ENCODE results near the gene DKK3.

Gene DKK3

DNA sequence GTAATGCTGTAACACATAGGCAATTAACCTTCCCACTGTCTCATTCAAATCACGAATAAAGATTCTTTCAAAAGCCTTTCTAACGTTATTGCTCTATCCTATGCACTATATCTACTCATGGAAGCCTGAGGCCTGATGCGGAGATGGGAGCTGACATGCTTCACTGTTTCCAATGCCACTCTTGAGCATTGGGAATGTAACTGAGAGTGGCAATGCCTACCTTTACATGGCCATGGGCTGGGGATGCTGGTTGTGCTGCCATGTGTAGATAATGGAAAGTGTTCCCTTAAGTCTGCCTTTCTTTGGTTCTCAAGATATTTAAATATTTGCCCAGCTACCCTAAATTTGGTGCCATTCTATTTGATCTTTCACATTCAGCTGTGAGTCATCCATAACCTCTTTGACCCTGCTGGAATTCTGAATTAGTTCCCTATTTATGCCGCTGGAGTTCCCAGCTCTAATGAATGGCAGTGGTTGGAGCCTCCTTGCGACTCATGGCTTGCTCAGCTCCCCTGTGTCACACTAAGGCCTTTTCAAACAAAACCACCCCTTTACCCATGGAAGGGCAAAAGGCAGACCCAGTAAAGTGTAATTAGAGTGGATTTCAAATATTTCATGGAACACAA, 21.4 kb upstream of the DKK3 start:
- DNase-seq: no peak

DNA sequence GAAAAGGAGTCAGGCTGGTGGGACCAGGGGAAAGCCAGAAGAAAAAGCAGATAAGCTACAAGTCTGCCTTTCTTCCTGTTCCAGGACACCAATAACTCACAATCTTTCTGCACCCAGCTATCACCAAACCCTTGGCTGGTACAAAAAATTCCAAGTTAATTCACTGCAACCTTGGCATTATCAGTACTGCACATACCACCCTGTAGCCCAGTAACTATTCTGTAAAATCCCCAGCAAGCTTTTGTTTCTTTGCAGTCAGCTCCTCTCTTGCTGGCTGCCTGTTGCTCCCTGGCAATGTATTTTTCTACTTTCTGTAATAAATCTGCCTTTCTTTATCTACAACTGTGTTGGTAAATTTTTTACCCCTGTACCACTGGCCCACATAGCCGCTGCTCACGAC, 20.7 kb upstream of the DKK3 start:
- DNase-seq: no peak

DNA sequence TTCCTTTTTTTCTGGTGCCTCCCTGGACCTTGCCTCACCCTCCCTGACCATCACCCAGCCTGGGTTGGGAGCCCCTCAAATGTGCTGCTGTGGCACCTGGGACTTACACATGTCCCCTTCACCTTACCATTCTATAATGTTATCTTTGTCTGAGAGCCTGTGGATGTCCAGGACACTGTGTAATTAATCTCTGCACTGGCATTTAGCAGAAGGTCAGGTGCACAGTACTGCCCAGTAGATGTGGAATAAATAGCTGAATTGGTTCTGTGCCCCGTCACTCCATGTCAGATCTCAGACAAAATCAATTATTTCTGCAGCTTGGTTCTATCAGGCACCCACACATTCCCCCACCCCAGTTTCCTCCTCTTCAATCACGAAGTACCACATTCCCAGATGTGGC, 19.9 kb upstream of the DKK3 start:
- DNase-seq: no peak

DNA sequence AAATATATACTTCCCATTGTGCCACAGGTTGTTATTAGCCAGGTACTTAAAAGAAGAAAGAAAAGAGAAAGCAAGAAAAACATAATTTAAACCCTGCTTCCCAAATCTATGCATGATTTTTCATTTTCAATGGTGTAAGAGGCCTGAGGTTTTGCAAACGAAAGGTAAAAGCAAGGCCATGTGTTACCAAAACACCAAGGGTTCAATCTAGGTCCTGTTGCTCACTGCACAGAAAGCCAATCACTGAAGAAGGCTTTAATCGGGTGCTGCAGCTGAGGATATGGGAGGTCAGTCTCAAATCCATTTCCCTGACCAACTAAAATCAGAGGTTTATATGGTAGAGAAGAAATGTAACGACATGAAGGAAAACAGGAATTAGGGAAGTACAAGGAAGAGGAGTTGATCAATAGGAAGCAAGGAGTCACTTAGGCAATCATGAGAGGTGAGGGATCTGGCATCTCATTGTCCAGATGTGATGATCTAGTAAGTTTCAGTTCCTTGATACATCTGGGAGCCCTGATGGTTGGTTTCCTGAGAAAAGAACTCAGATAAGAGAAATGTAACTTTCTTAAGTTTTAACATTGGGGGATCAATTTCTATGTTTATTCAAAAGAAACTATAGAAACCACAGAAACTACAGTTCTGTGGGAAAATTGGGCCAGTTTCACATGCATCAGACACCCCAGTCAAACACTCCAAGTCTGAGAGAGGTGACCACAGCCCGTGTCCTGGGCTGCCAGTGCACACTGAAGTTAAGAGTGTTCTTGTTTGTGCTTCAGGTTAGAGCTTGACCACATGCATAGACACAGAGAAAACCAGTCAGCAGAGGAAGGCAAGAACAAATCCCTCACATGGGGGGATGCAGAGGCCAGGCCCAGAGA, 18.1 kb upstream of the DKK3 start:
- DNase-seq: no peak

DNA sequence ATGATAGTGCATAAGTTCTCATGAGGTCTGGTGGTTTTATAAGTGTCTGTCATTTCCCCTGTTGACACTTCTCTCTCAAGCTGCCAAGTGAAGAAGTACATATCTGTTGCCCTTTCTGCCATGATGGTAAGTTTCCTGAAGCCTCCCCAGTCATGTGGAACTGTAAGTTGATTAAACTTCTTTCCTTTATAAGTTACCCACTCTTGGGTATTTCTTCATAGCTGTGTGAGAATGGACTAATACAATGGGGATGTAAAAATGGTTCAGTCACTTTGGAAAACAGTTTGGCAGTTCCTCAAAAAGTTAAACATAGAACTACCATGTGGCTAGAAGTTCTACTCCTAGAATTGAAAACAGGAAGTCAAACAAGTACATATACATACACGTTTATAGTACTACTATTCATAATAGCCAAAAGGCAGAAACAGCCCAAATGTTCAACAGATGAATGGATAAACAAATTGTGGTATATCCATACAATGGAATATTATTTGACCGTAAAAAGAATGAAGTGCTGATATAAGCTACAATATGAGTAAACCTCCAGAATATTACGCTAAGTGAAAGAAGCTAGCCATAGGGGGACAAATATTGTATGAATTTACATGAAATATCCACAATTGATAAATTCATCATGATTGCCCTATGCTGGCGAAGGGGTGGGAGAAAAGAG, 16.0 kb upstream of the DKK3 start:
- no peak for DNase-seq

DNA sequence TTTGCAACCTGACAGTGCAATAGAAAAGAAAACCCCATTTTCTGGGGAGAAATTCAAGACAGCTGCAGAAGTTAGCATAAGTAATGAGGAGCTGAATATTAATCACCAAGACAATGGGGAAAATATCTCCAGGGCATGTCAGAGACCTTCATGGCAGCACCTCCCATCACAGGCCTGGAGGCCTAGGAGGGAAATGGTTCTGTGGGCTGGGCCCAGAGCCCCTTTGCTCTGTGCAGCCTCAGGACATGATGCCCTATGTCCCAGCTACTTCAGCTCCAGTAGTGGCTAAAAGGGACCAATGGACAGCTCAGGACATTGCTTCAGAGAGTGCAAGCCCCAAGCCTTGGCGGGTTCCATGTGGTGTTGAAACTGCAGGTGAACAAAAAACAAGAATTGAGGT, 14.6 kb upstream of the DKK3 start:
- DNase-seq: no peak

DNA sequence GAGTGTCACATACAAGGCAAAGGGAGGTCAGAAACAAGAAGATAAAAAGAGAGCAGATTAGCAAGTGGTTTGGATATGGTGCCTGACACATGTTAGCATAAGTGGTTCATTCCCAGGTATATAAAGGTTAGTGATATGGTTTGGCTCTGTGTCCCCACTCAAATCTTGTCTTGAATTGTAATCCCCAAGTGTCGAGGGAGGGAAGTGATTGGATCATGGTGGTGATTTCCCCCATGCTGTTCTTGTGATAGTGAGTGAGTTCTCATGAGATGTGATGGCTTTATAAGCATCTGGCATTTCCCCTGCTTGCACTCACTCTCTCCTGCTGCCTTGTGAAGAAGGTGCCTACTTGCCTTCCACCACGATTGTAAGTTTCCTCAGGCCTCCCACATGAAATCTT, 12.1 kb upstream of the DKK3 start:
- no peak for DNase-seq

DNA sequence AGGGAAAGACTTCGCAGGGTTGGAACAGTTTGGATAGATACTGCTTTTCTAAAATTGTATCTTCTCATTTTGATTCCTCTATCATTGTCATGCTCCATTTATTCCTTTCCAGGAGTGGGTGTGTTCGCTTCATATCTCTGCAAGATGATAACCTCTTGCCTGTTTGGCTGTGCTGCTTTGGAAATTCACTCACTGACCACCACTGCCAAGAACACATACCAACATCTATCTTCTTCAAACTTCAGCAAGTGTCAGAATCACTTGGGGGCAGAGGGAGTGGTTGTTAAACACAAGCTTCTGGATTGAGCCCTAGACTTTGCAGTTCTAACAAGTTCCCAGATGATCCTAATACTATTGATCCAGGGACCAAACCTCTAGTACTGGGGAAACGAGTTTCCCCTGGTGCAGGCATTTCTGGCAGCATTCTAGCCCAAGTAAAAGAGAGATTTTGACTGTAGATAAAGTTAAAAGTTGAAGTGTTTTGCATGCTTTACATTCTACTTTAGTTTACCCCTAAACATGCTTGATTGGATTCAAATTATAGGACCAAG, 11.5 kb upstream of the DKK3 start:
- DNase-seq: no peak

DNA sequence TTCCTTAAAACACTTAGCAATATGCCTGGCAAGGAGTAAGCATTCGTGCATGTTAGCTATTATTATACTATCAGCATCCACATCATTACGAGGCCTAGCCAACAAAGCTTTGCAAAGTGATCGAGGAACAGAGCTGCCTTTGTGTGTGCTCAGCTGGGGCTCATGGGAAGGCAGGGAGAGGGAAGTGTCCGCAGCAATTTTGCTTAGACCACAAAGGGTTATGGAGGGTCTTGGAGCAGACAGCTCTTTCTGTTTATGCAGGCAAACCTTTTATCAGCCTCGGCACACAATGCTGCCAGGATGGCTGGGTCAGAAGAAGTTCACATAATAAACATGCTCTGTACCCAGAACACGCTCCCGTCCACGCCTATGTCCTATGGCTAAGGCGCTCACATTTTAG, 10.9 kb upstream of the DKK3 start:
- DNase-seq: no peak

DNA sequence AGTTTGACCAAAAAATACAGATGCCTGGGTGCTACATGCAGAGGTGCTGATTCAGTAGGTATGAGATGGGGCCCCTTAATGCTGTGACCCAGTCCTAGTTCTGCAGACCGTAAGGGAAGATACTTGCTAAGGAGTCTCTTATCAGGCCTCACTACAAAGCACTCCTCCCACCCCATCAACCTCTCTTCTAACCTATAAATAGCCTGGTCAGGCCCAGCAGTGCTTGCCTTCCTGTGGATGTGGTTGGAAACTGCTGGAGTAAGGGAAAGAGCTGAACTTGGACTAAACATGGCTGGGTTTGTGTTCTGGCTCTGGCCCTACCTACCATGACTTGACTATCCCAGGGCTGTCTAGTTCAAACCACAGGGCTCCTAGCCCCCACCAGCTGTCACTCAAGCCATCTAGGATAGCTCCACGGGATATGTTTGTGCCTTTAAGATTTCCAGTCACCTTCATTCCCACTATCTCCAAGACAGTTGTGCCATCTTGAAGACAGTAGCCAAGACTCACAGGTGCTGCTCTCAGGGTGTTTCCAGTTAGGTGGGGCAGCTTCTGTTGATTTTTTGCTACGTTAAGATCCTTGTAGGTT, 9.5 kb upstream of the DKK3 start:
- DNase-seq: no peak

DNA sequence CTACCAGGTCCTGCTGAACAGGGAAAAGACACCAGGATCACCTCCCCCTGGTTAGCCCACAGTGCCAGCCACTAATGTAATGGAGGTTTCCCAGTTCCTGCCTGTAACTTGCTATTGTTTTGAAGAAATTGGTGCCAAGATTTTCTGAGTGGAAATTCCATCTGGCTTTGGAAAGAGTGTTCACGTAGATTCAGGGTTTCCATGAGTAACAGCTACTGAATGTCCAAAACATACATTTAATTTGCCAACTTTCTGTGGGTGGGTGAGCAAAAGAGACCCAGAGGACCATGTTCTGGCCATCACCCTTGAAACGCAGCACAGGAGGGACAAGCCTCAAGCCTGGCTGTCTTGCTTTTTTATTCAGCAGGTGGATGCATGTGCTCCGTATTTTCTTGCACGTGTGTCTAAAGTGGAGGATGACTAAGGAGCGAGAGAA, 8.8 kb upstream of the DKK3 start:
- no peak for DNase-seq

DNA sequence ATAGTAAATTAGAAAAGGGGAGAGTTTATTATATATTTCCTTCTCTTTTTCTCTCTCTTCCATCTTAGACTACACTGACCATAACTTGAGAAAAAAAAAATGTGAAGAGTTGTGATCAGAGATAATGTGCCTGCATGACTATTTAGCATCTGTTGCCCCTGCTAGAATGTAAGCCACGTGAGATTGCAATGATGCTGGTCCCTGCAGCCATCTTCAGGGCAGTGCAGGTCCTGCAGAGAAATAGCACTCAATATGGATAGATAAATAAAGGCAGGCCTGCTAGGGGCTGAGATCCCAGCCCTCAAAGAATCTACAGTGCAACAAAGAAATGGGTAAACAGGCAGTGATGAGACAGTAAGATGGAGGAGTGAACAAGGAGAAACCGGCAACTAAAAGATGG, 7.8 kb upstream of the DKK3 start:
- no peak for DNase-seq

DNA sequence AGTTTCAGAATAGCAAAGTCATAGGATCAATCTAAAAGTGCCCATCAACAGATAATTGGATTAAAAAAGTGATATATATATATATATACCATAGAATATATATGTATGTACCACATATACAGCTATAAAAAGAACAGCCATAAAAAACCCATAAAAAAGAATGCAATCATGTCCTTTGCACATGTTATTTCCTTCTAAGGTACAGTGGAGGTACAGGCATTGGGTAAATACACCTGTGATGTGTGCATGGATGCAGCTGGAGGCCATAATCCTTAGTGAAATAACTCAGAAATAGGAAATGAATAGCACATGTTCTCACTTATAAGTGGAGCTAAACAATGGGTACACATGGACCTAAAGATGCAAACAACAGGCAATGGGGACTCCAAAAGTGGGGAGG, 7.1 kb upstream of the DKK3 start:
- DNase-seq: no peak

DNA sequence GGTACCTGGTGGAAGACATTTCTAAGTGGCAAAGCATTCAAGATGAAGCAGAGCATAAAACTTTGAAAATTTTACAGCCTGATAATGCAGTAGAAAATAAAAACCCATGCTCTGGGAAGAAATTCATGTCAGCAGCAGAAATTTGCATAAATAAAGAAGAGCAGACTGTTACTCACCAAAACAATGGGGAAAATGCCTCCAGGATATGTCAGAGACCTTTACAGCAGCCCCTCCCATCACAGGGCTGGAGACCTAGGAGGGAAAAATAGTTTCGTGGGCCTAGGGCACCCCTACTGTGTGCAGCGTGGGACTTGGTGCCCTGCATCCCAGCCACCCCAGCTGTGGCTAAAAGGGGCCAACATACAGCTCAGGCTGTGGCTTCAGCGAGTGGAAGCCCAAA, 5.4 kb upstream of the DKK3 start:
- DNase-seq: no peak

DNA sequence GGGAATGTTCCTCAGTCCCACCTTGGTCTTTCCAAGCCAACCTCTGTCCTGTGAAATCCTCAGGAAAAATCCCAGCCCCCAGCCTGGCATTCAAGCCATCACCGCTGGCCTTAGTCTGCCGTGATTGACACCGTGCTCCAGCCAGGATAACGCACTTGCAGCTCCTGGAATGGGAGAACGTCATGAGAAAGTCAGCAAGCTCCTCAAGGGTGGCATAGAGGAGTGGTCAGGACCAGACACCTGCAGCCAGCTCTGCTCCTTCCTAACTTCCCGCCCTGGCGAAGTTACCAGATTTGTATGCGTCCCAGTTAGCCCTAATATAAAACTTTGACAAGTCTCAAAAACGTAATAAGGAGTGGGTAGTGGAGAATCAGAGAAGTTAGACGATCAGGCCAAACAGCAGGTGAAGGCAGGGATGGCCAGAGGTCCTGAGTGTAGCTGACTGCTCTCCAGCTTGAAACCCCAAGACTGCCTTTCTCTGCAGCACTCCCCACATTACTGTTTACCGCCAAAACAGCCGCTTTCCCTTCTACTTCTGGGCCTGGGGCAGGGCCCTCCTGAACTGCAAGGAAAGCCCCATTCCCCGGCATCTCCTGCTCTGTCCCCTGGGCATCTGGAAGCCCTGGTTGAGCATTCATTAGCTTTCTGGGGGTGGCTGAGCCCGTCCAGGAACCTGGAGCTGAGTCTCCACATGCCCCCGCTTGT, 1.3 kb upstream of the DKK3 start:
- DNase-seq: no peak

DNA sequence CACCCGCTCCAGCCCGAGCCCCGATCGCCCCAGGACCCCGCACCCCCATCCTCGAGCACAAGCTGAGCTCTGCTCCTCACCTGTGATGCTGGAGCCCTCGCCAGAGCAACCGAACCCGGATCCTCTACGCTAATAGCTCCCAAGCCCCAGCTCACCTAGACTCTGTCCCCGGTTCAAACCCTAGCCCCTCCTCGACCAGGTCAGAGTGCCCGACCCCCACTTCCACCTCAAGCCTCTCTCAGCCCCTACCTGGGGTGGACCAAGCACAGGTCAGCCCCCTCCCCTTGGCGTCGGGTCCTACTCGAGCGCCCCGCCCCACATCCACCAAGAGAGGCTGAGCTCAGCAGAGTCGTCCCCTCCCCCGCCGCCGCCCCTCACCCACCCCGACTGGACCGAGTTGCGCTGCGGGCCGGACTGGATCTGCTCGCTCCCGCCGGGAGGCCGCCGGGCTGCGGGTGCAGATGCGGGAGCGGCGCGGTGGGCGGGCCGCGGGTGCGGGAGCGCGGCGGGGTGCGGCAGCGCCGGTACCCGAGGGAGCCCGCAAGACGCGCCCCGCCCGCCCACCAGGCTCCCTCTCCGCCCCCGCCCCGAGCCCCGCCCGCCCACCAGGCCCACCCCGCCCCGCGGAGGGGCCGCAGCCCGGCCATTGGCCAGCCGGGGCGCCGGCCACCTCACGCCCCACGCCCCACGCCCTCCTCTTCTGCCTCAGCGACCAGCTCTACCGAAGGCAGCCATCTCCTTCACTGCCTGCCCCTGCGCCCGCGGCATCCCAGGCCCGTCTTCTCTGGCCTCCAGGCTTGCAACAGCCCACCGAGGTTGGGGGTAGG, 577 bp upstream of the DKK3 start:
- DNase-seq: no peak

DNA sequence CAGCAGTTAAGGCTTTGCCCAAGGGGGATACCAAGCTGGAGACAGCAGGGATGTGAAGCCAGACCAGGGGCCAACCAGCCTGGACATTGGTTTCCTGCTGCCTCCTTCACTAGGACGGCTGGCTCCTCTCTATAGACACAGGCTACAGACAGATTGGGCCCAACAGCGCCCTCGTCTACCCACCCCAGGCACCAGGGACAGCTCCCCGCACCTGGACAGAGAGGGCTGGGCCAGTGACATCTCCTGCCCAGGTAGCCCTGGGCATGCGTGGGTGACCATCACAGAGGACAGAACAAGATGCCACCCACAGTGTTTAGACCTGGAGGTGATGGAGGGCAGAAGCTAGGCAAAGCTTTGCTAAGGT, 1.2 kb downstream of the DKK3 start:
- DNase-seq: no peak

DNA sequence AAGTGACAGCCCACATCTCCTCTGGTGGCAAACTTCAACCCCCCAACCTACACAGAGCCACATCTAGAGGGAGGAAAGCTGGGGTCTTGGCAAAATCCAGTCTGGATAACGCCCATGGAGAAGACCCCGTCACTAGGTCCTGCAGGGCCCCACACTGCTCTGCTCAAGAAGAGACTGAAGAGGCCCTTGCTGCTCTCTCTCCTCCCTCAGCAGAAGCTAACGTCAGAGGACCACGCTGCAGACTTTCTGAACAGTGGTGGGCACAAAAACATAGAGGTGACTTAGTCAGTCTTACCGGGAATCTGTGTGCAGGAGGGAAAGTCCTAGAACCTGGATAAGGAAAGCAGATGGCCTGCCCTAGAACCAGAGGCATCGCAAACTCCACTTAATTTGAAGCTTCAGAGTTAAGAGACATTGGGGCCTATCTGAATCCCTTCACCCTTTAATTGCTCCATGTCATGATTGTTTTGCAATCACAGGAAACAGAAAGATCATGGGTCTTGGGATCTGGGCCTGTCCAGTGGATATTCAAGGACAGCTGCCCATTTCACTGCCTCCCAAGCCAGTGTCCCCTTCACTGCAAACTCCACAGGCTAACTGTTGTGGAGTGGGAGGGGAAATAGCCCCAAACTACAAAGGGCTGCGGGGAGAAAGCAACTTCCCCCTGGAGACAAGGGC, 1.7 kb downstream of the DKK3 start:
- DNase-seq: no peak

DNA sequence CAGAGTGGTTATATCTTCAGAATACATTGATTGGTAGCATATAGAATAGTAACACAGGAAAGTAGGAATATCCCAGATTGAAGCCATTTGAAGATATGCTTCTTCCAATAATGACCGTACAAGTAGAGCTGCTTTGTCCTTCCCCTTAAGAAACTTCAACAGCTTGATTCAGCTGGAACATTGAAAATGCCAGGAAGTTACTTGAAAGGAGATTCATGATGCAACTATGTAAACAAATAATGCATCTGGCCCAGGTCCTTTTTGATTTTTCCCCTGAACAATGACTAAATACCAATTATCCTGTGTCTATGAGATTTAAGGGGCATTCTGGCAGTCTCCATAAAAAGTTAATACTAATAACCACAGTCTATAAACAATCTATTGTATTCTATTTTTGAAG, 3.0 kb downstream of the DKK3 start:
- no peak for DNase-seq

DNA sequence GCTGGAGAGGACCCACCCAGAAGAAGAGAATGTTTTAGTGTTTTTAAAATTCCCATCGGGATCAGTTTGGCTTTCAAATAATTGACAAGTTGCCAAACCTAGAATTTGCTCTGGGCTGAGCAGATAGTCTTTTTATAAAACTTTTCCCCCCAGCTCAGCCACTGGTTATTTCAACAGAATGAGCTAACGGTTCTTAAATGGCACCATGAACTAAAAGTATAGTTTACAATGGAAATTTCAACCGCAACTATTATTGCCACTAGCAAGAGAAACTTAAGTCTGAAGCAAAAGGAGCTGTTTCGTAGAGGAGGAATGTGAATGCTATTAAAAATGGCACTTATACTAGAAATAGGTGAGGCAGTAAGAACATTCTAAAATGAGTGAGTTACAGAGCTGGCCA, 3.4 kb downstream of the DKK3 start:
- DNase-seq: no peak

DNA sequence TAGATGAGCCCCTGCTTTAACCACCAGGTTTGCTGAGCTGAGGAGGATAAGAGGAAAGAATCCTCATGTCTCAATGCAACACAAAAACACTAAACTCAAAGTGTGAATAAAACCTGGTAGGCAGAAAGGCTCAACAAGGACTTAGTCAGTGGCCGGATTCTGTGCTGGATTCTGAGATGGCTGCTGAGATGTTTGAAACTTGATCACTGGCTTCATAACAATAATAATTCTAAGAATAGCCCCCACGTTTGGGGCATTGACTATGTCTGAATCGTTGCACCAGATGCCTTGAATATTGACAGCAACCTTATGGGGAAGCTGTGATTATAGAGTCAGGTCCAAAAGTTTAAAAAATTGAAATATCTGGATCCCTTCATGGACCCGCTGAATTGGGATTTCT, 4.6 kb downstream of the DKK3 start:
- no peak for DNase-seq

Measured in activated CD4-positive, CD25-positive, alpha-beta regulatory T cell (primary cell).